Esophagus muscularis mucosa (tissue), 2 donors: ENCODE data around the gene TENM4.

Experiments
- POLR2A ChIP-seq: fragments of 450-650 bp; IDR thresholded peaks from one replicate; pipeline ENCODE4 v1.6.1; 2017; ENCODE audit warnings: antibody characterized with exemption, moderate library complexity, mild to moderate bottlenecking, low read depth
- POLR2AphosphoS5 ChIP-seq, 2 donors: sonication (generic); formaldehyde crosslinking; IDR thresholded peaks; one replicate each; pipeline ENCODE4 v1.6.1; 2017; ENCODE audit warnings: antibody characterized with exemption in 2 of 2

DNA sequence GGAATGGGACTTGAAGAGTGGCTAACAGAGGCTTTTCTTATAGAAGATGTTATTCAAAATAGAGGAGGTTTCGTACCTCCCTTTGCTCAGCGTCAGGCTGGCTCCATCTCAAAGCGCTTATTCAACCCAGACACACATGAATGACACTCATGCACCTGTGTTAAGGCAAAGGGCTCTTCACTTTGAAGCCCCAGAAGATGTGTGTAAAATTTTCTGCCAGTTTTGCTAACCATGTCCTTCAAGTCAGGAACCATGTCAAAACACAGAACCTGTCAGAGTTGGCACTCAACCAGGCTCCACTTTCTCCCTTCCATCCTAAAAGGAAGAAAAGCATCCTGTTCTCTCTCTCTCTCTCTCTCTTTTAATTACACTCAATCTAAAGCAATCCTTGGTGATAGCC, 513.3 kb downstream of the TENM4 start:
- TF ChIP-seq POLR2AphosphoS5 (IDR thresholded peaks at IDR 0.05) = no peak
- no peak for TF ChIP-seq POLR2A
